Activated CD4-positive, alpha-beta T cell treated with anti-CD3 and anti-CD28 coated beads, Interleukin-2, Interleukin-4, amounts not matched to agents 100 ng/mL and 50 ng/mL, durations not matched to agents 16 hours and 8 hours (primary cell): Measurements from ENCODE around the gene C11orf97.
"Not testable (repeated sequence)": the region's sequence is repeated elsewhere in the genome, so short reads cannot be mapped to it uniquely, and the experiment has no call there.

Experiments used
- DNase-seq: peaks from one replicate; pipeline ENCODE4 v3.0.0-alpha.2; 2020; ENCODE audit warnings: low spot score

Gene C11orf97

DNA sequence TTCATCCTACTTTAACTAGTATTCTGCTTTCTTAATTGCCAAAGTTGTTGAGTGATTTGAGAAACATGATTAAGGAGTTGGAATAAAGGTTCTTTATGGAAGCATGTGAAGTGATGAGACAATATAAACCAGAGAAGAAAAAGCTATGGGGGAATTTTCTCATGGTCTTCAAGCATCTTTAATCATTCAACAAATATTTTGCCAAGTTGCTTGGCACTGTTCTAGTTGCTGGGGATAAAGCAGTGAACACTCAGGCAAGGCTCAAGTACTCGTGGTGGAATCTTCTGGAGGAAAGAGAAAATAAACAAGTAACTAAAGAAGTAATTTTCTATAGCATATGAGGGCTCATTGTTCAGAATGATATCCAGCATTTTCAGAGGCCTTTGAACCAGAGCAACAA is 45.7 kb downstream of the C11orf97 start:
- DNase-seq = no peak

DNA sequence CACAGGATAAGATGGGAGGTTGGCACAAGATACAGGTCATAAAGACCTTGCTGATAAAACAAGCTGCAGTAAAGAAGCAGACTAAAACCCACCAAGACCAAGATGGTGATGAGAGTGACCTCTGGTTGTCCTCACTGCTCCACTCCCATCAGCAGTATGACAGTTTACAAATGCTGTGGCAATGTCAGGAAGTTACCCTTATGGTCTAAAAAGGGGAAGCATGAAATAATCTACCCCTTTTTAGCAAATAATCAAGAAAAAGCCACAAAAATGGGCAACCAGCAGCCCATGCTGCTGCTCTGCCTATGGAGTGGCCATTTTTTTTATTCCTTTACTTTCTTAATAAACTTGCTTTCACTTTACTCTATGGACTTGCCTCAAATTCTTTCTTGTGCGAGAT is 46.2 kb downstream of the C11orf97 start:
- no peak for DNase-seq

DNA sequence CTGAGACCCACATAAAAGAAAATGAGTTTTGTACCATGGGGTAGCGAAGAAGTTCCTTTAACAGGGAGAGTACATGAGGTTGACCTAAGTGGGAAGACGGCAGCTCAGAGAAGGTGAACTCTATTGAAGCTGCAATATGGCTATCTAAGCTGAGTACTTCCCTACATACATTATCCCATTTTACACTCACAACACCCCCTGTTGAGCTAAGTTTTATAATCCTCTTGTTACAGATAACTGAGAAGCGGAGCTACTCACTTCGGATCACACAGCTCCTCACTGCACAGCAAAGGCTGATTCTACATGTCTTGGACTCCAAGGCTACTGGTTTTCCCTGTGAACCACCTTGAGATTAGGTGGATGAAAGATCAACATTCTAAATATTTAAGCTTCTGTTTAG is 46.7 kb downstream of the C11orf97 start:
- no peak for DNase-seq

DNA sequence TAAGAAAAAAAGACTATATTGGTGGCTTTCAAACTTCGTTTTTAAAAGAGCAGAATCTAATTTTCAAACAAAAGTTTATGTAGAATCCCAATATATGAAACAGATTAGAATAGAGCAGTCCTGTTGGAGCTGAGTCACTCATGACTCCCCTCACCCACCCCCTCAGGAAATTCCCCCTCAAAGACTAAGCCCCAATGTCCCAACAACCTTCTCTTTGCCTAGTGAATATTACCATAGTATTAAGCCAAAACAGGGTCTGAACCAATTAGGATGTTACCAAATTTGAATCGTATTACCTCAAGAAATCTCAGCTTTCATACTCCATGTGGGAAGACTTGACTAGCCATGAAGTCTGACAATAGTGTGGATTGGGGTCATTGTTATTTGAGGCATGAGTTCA is 47.1 kb downstream of the C11orf97 start:
- DNase-seq = no peak

DNA sequence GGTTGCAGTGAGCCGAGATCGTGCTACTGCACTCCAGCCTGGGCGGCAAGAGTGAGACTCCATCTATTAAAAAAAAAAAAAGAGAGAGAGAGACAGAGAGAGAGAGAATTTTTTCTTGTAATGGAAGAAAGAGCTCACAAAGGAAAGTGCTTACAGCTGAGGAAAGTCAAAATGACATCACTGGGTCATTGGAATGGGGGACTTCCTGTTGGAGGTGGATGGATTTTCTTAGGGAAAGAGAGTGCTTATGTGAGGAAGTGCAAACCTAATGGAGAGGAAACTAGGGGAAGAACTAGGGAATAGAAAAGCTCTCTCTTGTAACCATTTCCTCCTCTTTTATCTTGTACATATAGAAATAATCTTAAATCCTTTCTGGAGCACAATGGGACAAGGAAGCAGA is 48.6 kb downstream of the C11orf97 start:
- no peak for DNase-seq

DNA sequence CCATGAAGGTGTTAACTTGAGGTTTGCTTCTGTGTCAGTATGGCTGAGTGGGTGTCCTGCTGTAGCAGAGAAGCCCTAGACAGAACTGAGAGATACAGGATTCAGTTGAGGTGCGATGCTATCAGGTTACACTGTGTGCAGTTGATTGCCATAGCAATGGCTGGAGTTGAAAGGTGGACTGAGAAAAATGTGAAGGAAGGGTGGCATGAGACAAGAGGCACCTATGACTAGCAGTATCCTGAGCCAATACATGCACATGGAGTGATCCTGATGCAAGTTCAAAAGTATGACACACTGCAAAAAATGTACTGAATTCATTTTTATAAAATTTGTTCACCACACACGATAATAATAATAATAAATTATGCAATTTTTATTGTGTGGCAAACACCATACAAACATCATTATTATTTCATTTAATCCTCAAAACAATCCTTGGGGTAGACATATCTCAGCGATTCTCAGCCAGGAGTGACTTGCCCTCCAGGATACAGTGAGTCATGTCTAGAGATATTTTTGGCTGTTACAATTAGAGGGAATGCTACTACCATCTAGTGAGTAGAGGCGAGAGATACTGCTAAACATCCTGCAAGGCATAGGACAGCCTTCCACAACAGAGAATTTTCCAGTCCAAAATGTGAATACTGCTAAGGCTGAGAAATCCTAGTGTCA is 51.1 kb downstream of the C11orf97 start:
- no peak for DNase-seq

DNA sequence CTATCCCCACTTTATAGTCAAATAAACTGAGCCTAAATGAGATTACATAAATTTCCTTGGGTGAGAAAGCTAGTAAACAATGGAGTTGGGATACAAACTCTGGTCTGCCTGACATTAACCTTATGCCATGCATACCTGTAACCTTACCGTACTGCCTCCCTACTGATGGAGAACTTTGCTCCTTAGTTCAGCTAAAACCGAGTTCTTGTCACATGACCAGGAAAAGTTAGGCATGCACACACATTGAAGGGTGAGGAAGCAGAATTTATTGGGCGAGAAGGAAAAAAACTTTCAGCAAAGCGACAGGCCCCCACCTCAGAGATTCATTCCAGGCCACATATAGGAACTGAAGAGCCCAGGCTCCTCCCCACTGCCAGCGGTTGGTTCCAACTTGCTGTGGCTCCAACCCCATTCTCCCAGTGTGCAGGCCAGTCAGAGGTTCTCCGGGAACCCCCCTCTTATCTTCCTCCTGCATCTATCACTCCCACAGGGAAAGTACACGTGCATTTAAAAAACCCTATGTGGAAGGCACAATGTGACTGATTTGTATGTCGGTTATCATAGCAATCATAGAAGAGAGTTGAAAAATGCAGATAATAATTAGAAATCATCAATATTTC is 51.7 kb downstream of the C11orf97 start:
- DNase-seq = no peak

DNA sequence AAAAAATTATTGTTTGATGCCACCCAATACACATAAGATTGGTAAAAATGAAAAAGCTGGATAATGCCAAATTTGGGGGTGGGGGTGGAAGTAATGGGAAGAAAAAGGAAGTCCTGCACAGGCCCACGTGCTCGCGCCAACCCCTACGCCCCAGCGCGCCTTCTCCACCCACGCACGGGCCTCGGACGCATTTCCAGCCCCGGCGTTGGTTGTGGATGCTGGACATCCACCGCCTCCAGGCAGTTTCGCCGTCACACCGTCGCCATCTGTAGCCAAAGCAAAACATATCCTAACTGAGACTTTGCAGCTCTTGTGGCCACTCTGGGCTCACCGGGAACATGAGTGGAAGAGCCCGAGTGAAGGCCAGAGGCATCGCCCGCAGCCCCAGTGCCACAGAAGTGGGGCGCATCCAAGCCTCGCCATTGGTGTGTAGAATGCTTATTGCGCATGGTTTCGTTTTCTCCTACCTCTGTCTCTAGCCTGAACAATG is 55.0 kb downstream of the C11orf97 start, which contains the start of gene PIWIL4:
Gene PIWIL4 (plus strand): TSS at position 188 of the 490 bp plus-strand sequence. CDS start 151 bp downstream, at position 339.
- DNase-seq = no peak

DNA sequence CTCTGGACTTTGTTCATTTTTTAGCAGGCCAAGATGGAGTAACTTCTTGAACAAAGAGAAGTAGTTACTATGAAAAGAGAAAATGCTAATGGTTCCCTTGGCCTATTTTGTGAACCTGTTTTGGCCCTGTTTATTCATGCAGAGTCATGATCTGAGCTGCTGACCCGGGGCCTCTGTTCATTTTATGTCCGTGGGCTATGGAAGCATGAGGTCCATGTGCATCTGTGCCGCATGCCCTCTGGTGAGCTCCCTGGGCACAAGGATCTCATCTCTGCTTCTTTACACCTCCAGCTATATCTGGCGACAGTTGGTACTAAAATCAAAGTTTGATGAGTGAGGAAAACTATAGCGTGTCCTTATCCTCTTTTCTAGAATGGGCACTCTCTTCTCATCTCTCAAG is 55.9 kb downstream of the C11orf97 start:
- DNase-seq = no peak

DNA sequence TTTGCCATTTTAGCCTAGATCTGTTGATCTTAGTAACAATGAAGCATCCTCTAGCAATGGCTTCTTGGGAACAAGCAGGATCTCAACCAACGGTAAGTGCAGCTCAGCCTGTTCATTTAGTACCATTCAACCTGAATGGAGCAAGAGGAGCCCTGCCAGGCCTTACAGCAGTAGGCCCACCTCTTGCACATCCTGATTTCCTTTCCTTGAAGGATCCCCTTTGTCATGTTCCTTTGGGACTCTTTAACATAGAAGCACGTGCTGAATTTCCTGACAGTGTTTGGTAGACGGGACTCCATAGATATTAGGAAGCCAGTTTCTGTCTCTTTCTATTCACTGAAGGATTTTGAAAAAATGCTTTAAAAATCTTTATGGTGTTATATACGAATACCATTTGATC is 56.5 kb downstream of the C11orf97 start:
- no peak for DNase-seq

DNA sequence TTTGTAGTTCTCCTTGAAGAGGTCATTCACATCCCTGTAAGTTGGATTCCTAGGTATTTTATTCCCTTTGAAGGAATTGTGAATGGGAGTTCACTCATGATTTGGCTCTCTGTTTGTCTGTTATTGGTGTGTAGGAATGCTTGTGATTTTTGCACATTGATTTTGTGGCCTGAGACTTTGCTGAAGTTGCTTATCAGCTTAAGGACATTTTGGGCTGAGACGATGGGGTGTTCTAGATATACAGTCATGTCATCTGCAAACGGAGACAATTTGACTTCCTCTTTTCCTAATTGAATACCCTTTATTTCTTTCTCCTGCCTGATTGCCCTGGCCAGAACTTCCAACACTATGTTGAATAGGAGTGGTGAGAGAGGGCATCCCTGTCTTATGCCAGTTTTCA is 60.7 kb downstream of the C11orf97 start:
- DNase-seq = not testable (repeated sequence)

DNA sequence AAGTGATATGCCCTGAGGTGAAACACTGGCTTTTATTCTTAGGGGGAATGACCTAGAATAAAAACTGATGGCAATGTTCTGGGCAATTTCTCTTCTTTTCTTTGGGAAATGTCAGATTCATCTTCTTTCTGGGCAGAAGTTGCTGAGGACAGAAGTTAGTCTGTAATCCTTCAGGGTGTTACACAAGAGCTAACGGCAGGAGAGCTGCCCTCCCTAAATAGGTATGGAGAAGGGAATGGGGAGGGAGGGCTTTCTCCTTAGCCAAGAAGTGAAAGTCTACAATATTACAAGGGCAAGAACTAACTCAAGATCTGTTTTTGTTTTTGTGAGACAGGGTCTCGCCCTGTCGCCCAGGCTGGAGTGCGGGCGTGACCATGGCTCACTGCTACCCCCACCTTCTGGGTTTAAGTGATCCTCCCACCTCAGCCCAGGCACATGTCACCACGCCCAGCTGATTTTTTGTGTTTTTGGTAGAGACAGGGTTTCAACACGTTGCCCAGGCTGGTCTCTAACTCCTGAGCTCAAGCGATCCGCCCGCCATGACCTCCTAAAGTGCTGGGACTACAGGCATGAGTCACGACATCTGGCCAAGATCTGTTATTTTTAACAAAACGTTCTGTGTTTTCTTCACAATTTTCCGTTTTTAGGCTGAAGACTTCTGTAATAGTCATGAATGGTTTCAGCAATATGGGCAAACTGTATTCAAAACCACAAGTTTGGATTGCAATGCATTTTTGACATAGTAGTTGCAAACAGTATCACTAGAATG is 62.1 kb downstream of the C11orf97 start:
- no peak for DNase-seq

DNA sequence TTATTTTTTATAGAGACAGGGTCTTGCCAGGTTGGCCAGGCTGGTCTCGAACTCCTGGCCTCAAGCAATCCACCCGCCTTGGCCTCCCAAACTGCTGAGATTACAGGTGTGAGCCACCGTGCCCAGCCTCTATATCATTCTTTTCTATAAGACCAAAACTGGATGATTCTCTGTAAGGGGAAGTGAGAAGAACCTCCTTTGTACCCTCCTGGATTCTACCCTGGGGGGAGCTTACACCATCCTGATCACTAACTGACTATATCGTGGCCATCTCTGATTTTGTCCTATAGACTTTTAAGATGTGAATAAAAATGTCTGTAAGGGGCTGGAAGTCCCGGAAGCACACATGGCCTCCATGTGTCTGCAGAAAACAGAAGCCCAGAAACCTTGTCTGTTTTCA is 64.0 kb downstream of the C11orf97 start:
- no peak for DNase-seq

DNA sequence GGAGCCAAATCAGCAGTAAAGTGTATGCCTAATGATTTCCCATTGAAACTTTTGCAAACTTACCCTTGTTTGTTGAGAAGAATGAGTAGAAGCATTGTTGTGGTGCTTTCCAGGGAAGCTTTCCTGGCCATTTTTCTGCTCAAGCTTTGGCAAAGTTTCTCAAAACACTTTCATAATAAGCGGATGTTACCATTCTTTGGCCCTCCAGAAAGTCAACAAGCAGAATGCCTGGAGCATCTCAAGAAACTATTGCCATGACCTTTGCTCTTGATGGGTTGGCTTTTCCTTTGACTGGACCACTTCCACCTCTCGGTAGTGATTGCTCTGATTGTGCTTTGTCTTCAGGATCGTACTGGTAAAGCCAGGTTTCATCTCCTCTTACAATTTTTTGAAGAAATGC is 65.6 kb downstream of the C11orf97 start:
- no peak for DNase-seq
